Amniotic epithelial cell (primary cell): ENCODE data around the gene DRAM1.
"Not testable (repeated sequence)": the region's sequence is repeated elsewhere in the genome, so short reads cannot be mapped to it uniquely, and the experiment has no call there.

ENCODE experiments used
- DNase-seq: peaks from one replicate; pipeline ENCODE4 v3.0.0-alpha.2; 2010; ENCODE audit warnings: low read depth

Gene DRAM1

GRCh38 chr12:101906226-101906625 lies 28.8 kb downstream of the DRAM1 start:
- no peak for DNase-seq

- DNase-seq: no peak
These were observed 31.0 kb downstream of the DRAM1 start for GRCh38 chr12:101908395-101908794.

GRCh38 chr12:101909646-101910045 lies 32.3 kb downstream of the DRAM1 start:
- no peak for DNase-seq

GRCh38 chr12:101915841-101916240 lies 38.5 kb downstream of the DRAM1 start:
- no peak for DNase-seq

GRCh38 chr12:101918805-101919204 lies 41.4 kb downstream of the DRAM1 start:
- not testable (repeated sequence) for DNase-seq

GRCh38 chr12:101919447-101919846 lies 42.1 kb downstream of the DRAM1 start:
- DNase-seq: no peak

- peak; percentile 23 for DNase-seq
These were observed 43.5 kb downstream of the DRAM1 start for GRCh38 chr12:101920906-101921305.

GRCh38 chr12:101923045-101923718 lies 45.8 kb downstream of the DRAM1 start:
- no peak for DNase-seq

- DNase-seq: peak; percentile 39
These were observed 47.2 kb downstream of the DRAM1 start for GRCh38 chr12:101924618-101925017.

- DNase-seq: peak; percentile 100
These were observed 48.0 kb downstream of the DRAM1 start for GRCh38 chr12:101925361-101925760.

GRCh38 chr12:101925935-101926334 lies 48.6 kb downstream of the DRAM1 start:
- DNase-seq: peak; percentile 73

GRCh38 chr12:101927036-101927435 lies 49.7 kb downstream of the DRAM1 start:
- peak; percentile 93 for DNase-seq

- DNase-seq: no peak
These were observed 50.6 kb downstream of the DRAM1 start for GRCh38 chr12:101927999-101928398.

GRCh38 chr12:101928556-101928955 lies 51.2 kb downstream of the DRAM1 start:
- DNase-seq: peak; percentile 55

- DNase-seq: no peak
These were observed 52.1 kb downstream of the DRAM1 start for GRCh38 chr12:101929365-101930041.

GRCh38 chr12:101931498-101932326 lies 54.3 kb downstream of the DRAM1 start:
- no peak for DNase-seq

- DNase-seq: no peak
These were observed 56.6 kb downstream of the DRAM1 start for GRCh38 chr12:101933866-101934514.

- peak; percentile 98 for DNase-seq
These were observed 58.7 kb downstream of the DRAM1 start for GRCh38 chr12:101935890-101936746.

- DNase-seq: no peak
These were observed 61.9 kb downstream of the DRAM1 start for GRCh38 chr12:101939306-101939705.

- DNase-seq: peak; percentile 74
These were observed 62.5 kb downstream of the DRAM1 start for GRCh38 chr12:101939856-101940265.

GRCh38 chr12:101940400-101940950 lies 63.1 kb downstream of the DRAM1 start:
- no peak for DNase-seq
